Midbrain (tissue), 1 donor: ENCODE data around the gene SSR4.

Experiments
- DNase-seq: peaks from one replicate; lab custom pipeline; 2025; lab: John Stamatoyannopoulos, UW

The SSR4 gene

DNA sequence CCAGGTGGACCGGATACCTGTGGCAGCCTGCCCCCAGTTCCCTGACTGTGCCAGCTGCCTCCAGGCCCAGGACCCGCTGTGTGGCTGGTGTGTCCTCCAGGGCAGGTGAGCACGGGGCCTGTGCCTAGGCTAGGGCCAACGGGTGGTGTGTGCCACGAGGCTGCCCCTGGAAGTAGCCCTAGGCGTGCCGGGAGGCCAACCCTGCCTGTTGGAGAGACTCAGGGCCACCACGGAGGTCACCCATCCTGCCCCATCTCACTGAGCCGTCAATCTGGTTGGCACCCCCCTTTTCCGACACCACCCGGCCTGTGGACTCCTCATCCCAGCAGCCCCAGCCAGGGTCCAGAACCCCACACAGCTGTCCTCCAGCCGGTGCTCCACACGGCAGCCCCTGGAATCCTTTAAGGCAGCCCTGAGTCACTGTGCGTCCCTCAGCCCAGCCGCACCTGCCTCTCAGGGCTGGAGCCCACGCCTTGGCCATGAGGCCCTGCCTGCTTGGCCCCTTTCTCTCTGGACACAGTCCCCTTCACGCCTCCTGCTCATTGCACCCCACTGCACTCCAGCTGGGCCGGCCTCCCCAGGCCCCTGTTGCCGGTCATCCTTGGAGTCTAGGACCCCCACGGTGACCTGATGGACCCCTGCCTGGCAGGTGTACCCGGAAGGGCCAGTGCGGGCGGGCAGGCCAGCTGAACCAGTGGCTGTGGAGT, 25.2 kb upstream of the SSR4 start:
- DNase-seq = no peak

DNA sequence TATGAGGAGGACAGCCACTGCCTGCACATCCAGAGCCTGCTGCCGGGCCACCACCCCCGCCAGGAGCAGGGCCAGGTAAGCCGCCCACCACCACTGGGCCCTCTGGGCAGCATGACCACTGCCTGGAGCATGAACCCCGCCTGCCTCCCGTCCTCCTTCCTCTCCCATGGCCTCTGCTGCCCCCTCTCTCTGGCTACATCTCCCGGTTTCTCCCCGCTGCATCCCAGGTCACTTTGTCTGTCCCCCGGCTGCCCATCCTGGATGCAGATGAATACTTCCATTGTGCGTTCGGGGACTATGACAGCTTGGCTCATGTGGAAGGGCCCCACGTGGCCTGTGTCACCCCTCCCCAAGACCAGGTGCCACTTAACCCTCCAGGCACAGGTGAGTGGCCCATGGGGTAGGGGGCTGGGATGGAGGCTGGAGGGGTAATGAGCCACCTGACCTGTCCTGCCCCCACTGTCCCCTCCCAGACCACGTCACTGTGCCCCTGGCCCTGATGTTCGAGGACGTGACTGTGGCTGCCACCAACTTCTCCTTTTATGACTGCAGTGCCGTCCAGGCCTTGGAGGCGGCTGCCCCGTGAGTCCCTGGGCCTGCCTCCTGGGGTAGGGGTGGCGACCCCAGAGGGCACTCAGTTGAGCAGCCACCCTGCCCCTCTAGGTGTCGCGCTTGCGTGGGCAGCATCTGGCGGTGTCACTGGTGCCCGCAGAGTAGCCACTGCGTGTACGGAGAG, 24.4 kb upstream of the SSR4 start:
- DNase-seq = no peak

DNA sequence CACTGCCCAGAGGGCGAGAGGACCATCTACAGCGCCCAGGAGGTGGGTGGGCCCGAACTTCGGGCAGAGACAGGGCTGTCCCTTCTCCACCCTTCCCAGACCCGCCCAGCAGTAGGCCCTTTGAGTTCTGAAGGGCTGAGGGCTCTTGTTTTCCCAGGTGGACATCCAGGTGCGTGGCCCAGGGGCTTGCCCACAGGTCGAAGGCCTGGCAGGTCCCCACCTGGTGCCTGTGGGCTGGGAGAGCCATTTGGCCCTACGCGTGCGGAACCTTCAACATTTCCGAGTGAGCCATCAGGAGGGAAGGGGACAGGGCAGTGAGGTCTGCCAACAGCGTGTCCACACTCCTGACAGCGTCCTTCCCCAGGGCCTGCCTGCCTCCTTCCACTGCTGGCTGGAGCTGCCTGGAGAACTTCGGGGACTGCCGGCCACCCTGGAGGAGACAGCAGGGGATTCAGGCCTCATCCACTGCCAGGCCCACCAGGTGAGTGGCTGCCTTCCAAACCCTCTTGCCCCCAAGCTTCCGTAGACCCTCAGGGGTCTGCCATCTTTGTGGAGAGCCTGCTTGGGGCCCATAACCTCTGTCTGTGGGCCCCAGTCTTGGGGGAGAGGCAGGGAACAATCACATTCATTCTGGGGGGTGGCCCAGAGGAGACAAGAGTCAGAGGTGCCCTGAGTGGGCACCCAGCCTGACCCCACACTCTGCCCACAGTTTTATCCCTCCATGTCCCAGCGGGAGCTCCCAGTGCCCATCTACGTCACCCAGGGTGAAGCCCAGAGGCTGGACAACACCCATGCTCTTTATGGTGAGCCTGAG, 23.7 kb upstream of the SSR4 start:
- DNase-seq = no peak

DNA sequence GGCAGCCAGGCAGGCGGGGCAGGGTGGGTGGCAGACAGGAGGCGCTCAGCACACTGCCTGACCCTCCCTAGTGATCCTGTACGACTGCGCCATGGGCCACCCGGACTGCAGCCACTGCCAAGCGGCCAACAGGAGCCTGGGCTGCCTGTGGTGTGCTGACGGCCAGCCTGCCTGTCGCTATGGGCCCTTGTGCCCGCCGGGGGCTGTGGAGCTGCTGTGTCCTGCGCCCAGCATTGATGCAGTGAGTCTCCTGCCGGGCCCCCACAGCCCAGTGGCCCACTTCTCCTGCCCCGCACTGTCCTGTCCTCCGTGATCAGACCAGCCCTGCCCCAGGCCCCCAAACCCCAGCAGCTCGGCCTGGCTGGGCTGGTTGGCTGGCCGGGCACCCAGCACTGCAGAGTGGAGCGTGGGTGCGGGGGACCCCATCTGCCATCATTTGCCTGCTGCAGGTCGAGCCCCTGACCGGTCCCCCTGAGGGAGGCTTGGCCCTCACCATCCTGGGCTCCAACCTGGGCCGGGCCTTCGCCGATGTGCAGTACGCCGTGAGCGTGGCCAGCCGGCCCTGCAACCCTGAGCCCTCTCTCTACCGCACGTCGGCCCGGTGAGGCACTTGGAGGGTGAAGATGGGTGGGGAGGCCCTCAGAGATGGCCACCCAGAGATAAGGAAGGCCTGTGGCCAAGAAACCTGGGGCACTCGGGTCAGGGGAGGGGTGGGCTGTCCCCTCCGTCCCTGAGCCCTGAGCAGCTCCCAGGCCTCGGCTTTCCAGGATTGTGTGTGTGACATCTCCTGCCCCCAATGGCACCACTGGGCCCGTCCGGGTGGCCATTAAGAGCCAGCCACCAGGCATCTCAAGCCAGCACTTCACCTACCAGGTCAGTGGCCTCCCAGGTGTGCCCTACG, 22.8 kb upstream of the SSR4 start:
- DNase-seq = no peak

DNA sequence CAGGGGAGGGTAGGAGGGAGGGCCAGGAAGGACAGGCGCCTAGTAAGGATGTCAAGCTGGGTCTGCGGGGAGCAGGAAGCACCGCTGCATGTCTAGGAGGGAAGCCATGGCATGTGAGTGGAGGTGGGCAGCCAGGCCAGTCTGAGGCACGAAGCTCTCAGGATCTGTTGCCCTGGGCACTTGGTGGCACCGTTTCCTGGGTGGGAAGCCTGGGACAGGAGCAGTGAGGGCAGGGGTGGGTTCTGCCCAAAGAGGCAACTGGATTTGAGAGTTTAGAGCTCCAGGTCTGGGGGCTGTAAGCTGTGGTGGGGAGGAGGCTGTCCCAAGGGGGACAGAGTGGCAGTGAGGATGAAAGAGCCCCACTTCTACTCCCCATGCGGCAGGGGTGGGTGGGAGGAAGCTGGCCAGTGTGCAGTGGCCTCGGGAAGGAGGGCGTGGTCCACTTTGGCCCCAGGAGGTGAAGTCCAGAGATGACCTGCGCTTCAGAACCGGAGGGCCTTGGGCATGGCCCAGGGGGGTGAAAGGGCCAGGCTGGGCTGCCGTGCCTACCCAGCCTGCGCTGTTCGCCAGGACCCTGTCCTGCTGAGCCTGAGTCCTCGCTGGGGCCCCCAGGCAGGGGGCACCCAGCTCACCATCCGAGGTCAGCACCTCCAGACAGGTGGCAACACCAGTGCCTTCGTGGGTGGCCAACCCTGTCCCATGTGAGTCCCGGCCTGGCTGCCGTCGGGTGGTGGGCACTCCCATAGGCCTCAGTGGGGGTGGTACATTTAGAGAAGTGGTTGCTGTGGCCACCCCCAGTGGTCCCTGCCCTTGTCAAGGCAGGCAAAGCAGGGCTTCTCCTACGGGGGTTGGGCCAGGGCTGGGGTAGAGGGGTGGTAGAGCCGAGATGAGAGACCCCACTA, 21.9 kb upstream of the SSR4 start:
- DNase-seq = no peak

DNA sequence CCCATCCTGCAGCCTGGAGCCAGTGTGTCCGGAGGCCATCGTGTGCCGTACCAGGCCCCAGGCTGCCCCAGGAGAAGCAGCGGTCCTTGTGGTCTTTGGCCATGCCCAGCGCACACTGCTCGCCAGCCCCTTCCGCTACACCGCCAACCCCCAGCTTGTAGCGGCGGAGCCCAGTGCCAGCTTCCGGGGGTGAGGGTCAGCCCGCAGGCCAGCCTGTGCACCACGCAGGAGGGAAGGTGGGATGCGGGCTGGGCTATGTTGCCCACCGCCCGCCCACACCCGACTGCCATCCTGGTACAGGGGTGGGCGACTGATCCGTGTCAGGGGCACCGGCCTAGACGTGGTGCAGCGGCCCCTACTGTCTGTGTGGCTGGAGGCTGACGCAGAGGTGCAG, 21.3 kb upstream of the SSR4 start:
- no peak for DNase-seq

DNA sequence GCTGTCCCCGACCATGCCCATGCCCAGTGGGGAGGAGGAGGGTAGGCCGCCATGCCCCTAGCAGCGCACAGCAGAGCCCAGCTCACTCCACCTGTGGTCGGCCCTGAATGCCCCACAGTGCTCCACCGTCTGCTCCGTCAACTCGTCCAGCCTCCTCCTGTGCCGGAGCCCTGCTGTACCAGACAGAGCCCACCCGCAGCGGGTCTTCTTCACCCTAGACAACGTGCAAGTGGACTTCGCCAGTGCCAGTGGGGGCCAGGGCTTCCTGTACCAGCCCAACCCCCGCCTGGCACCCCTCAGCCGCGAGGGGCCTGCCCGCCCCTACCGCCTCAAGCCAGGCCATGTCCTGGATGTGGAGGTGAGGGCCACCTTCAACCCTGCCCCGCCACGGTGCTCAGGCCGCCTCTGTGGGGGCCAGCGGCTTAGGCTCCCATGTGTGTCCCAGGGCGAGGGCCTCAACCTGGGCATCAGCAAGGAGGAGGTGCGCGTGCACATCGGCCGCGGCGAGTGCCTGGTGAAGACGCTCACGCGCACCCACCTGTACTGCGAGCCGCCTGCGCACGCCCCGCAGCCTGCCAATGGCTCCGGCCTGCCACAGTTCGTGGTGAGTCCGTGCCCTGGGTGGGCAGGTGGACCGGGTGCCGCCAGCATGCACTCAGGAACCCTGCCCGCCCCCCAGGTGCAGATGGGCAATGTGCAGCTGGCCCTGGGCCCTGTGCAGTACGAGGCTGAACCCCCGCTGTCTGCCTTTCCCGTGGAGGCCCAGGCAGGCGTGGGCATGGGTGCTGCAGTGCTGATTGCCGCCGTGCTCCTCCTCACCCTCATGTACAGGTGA, 20.5 kb upstream of the SSR4 start:
- DNase-seq = no peak

DNA sequence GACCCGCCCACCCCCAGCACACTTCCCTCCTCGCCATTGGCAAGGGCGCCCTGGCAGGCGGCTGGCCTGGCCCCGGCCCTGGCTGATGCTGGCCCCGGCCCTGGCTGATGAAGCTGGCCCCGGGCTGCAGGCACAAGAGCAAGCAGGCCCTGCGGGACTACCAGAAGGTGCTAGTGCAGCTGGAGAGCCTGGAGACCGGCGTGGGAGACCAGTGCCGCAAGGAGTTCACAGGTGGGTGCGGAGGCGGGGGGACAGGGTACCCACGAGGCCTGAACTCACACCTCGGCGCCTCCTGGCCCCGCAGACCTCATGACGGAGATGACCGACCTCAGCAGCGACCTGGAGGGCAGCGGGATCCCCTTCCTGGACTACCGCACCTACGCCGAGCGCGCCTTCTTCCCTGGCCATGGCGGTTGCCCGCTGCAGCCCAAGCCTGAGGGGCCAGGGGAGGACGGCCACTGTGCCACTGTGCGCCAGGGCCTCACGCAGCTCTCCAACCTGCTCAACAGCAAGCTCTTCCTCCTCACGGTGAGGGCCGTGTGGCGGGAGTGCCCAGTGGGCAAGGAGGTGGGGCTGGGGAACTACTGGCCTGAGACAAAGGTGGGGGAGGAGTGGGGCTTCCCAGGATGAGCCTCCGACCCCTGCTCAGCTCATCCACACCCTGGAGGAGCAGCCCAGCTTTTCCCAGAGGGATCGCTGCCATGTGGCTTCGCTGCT, 19.7 kb upstream of the SSR4 start:
- DNase-seq = no peak

DNA sequence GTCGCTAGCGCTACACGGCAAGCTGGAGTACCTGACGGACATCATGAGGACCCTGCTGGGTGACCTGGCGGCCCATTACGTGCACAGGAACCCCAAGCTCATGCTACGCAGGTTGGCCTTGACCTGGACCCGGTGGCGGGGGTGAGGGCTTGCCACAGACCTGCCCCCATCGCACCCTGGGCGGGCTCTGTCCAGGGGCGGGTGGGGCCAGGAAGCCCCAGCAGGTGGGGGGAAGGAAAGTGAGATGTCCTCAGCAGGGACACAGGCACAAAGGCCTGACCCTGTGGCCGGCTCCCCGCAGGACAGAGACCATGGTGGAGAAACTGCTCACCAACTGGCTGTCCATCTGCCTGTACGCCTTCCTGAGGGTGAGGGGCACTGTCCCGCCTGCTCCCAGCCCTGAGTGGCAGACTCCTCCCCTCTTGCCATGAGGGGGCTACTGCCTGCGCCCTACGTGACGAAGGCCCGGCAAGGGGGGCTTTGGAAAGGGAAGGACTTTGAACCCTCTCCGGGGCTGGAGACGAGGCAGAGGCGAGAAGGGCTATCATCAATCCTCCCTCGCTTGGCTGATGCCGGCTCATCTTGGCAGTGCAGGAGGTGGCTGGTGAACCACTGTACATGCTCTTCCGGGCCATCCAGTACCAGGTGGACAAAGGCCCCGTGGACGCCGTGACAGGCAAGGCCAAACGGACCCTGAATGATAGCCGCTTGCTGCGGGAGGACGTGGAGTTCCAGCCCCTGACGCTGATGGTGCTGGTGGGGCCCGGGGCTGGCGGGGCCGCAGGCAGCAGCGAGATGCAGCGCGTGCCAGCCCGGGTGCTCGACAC, 19.0 kb upstream of the SSR4 start:
- no peak for DNase-seq

DNA sequence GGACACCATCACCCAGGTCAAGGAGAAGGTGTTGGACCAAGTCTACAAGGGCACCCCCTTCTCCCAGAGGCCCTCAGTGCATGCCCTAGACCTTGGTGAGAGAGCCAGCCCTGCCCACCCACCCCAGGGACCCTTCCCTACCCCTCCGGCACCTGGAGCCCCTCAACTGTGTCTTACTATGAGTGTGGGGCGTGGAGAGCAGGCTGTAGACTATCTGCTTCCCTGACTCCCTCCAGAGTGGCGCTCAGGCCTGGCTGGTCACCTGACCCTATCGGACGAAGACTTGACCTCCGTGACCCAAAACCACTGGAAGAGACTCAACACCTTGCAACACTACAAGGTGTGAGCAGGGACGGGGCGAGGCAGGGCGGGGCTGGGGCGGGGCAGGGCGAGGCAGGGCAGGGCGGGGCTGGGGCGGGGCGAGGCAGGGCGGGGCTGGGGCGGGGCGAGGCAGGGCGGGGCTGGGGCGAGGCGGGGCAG, 18.3 kb upstream of the SSR4 start:
- DNase-seq = no peak

DNA sequence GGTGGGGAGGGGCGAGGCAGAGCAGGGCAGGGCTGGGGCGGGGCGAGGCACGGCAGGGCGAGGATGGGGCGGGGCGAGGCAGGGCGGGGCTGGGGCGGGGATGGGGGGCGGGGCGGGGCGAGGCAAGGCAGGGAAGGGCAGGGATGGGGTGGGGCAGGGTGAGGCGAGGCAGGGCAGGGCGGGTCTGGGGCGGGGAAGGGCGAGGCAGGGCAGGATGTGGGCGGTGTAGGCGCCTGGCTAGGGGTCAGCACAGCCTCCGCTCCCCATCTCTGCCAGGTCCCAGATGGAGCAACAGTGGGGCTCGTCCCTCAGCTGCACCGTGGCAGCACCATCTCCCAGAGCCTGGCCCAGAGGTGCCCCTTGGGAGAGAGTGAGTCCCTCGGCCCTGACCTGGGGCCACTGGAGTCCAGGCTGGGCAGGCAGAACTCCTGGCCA, 17.8 kb upstream of the SSR4 start:
- DNase-seq = no peak

DNA sequence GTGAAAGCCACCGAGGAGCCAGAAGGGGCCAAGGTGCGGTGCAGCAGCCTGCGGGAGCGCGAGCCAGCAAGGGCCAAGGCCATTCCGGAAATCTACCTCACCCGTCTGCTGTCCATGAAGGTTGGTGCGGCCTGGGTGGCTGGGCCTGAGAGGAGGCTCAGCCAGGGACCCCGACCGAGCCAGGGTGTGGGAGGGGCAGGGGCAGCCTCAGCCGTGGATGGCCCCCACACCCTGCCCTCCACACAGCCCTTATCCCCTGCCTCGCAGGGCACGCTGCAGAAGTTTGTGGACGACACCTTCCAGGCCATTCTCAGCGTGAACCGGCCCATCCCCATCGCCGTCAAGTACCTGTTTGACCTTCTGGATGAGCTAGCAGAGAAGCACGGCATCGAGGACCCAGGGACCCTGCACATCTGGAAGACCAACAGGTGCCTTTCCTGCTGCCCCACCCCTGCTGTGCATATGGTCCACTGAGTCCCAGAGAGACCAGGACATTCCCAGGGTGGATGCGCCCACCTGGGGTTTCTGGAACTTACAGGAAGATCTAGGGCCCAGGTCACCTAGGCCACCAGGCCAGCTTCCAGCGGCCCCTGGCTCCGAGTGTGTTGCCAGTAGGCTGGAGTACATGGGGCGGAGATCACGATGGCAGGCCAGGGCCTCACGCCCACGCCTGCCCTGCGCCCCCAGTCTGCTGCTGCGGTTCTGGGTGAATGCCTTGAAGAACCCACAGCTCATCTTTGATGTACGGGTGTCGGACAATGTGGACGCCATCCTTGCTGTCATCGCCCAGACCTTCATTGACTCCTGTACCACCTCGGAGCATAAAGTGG, 17.0 kb upstream of the SSR4 start:
- no peak for DNase-seq

DNA sequence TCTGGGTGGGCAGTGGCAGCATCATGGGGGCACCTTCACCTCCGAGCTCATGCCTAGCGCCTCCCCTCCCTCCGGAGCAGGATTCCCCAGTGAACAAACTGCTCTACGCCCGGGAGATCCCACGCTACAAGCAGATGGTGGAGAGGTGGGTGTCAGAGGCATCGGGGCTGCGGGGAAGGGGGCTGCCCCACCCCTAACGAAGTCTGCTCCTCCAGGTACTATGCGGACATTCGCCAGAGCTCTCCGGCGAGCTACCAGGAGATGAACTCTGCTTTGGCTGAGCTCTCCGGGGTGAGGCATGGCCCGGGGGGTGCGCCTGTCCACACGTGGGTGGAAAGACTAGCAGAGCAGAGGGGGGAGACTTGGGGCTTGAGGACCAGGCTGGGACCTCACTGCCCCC, 16.3 kb upstream of the SSR4 start:
- DNase-seq = no peak

DNA sequence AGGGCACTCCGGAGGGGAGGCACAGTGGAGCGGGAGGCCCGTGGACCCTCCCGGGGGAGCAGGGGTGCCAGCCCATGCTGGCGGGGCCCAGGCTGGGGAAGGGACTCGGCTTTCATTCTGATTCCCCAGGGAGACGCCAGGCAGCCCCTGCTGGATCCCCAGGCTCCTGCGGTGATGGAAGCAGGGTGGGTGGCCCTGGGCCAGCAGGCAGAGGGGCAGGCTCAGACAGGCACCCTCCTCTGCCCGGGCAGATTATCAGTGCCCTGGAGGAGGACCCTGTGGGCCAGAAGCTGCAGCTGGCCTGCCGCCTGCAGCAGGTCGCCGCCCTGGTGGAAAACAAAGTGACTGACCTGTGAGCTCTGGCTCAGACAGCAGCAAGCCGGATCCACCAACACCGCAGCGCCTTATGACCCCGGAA, 15.8 kb upstream of the SSR4 start:
- no peak for DNase-seq

DNA sequence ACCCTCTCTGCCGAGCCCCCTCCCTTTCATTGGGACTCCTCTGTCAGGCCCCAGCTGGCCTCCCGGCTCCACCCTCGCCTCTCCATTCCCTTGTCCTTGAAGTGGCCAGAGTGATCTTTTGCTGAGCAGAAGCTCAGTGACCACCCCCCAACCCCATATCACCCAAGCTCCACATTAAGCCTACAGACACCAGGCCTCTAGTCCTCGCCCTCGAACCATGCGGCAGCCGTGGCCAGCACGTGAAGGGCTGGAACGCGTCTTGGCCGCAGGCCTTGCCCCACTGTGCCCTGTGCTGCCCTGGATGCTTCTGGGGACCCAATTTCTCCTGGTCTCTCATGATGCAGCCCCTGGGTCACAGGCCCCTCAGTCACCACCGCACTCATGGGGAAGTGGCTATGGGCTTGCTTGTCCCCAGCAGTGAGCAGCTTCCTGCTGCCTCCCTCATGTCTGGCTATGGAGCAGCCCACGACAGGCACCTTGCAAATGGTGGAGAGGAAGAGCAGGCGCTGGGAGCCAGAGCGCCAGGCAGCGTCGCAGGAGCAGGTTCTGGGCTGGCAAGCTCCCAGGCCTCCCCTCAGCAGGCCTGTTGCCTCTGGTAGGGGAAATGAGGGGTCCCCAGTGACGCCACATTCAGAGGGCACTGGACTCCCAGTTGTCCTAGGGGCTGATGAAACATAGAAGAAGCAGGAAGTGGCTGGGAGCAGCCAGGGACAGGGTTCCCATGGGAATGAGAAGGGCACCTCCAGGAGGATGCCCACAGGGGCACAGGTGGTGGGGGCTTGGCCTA, 14.4 kb upstream of the SSR4 start:
- DNase-seq = no peak

DNA sequence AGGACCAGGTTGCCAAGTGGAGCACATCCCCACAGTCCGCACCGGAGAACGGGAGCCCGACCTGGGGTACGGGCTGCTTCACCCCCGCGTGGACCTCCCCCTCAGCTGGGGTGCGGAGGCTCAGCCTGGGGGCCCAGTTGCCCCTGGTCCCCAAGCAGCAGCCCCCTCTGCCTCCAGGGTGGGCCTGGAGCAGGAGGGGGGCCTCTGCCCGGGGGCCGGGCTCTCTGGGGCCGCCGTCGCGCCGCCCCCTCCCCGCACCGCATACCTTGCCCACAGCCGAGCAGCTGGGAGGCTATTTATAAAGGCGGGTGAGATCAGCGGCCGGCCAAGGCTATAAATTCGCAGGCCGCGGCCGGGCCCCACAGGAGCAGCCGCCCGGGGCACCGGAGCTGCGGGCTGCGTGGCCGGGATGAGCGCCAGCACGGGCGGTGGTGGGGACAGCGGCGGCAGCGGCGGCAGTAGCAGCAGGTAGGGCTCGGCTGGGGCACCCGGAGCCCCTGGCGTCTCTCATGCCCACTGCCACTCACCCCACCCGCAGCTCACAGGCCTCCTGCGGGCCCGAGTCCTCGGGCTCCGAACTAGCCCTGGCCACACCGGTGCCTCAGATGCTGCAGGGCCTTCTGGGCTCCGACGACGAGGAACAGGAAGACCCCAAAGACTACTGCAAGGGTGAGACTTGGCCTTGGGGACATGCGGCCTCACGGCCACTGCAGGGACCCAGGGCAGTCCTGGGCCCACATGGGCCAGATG, 13.6 kb upstream of the SSR4 start, which contains the start of gene SRPK3:
Gene SRPK3 (plus strand): TSS at position 364 of the 750 bp plus-strand sequence. CDS start 46 bp downstream, at position 410.
- no peak for DNase-seq
